Right lobe of liver (tissue), 4 donors: Measurements from ENCODE around the gene TRAIP.

Experiments
- CTCF ChIP-seq, 4 donors: fragments of 200-600 bp in 3 of 4; fragments of 450-650 bp in 1 of 4; IDR thresholded peaks; one replicate each; pipeline versions ENCODE4 v1.5.1 to v1.8.0; 2016 to 2022; ENCODE audit warnings: antibody characterized with exemption in 4 of 4, mild to moderate bottlenecking in 2 of 4
- POLR2A ChIP-seq: fragments of 450-650 bp; IDR thresholded peaks from one replicate; pipeline ENCODE4 v1.6.1; 2017; ENCODE audit warnings: antibody characterized with exemption, mild to moderate bottlenecking
- donor health status: DM: no; HTN: no; CAD: no.
- donor health status: DM: no; HTN: no; CAD: no.
- donor health status: DM: no; HTN: yes; CAD: no.

GRCh38 chr3:49806850-49807249 is 49.5 kb downstream of the TRAIP start:
- TF ChIP-seq CTCF (IDR thresholded peaks at IDR 0.05) = no peak
- no peak for TF ChIP-seq POLR2A
